ENCODE results near the gene S100A12.

S100A12 gene

GRCh38 chr1:153404768-153405167 lies 29.3 kb upstream of the S100A12 start:
- Histone ChIP-seq H3K4me3 (ENCODE audit: low read length) (no peak overlapping the region), H3K4me1 (ENCODE audit: control insufficient read depth, low read length) (no peaks in the 10 kb centered on the region), H3K4me2 (ENCODE audit: low read length) (no peak overlapping the region), H3K9me3 (ENCODE audit: control insufficient read depth, insufficient read depth, low read length) (no peaks in the 10 kb centered on the region), H3K27me3 (ENCODE audit: control insufficient read depth, low read length) (no peaks in the 10 kb centered on the region), H3K27ac (ENCODE audit: low read depth, low read length) (no peak overlapping the region), H3K79me2 (ENCODE audit: control insufficient read depth, low read length) (no peaks in the 10 kb centered on the region), H3K36me3 (ENCODE audit: control insufficient read depth, low read length) (no peaks in the 10 kb centered on the region), H3K9me2 (replicated peaks; ENCODE audit: control insufficient read depth, low read length) (no peaks in the 10 kb centered on the region), H3F3A (ENCODE audit: control insufficient read depth, insufficient read depth) (no peaks in the 10 kb centered on the region), H4K20me1 (ENCODE audit: control insufficient read depth, insufficient read depth, low read depth, low read length) (no peaks in the 10 kb centered on the region)
- TF ChIP-seq EZH2phosphoT487 (IDR thresholded peaks at IDR 0.05; ENCODE audit: borderline replicate concordance, low read length): no peak
- TF ChIP-seq CTCF (IDR thresholded peaks at IDR 0.05; ENCODE audit: low read depth, low read length, poor library complexity, severe bottlenecking): peak; percentile 66

- H3K4me1 ChIP-seq (ENCODE audit: control insufficient read depth, low read length): no peaks in the 10 kb centered on the region
- H4K20me1 ChIP-seq (ENCODE audit: control insufficient read depth, insufficient read depth, low read depth, low read length): no peaks in the 10 kb centered on the region
- no peaks in the 10 kb centered on the region for H3K9me2 ChIP-seq (replicated peaks; ENCODE audit: control insufficient read depth, low read length)
- TF ChIP-seq CTCF (IDR thresholded peaks at IDR 0.05; ENCODE audit: low read depth, low read length, poor library complexity, severe bottlenecking) (no peak), EZH2phosphoT487 (IDR thresholded peaks at IDR 0.05; ENCODE audit: borderline replicate concordance, low read length) (no peak)
- no peak overlapping the region for H3K27ac ChIP-seq (ENCODE audit: low read depth, low read length)
- H3K79me2 ChIP-seq (ENCODE audit: control insufficient read depth, low read length): no peaks in the 10 kb centered on the region
- H3K27me3 ChIP-seq (ENCODE audit: control insufficient read depth, low read length): no peaks in the 10 kb centered on the region
- H3K4me2 ChIP-seq (ENCODE audit: low read length): no peak overlapping the region
- no peaks in the 10 kb centered on the region for H3K9me3 ChIP-seq (ENCODE audit: control insufficient read depth, insufficient read depth, low read length)
- no peaks in the 10 kb centered on the region for H3K36me3 ChIP-seq (ENCODE audit: control insufficient read depth, low read length)
- H3F3A ChIP-seq (ENCODE audit: control insufficient read depth, insufficient read depth): no peaks in the 10 kb centered on the region
- no peak overlapping the region for H3K4me3 ChIP-seq (ENCODE audit: low read length)
Measured at GRCh38 chr1:153404086-153404635, 28.7 kb upstream of the S100A12 start.

GRCh38 chr1:153403421-153404085 lies 28.1 kb upstream of the S100A12 start:
- no peaks in the 10 kb centered on the region for H3K27me3 ChIP-seq (ENCODE audit: control insufficient read depth, low read length)
- no peaks in the 10 kb centered on the region for H4K20me1 ChIP-seq (ENCODE audit: control insufficient read depth, insufficient read depth, low read depth, low read length)
- no peaks in the 10 kb centered on the region for H3K4me1 ChIP-seq (ENCODE audit: control insufficient read depth, low read length)
- no peaks in the 10 kb centered on the region for H3K36me3 ChIP-seq (ENCODE audit: control insufficient read depth, low read length)
- H3K4me2 ChIP-seq (ENCODE audit: low read length): no peak overlapping the region
- no peaks in the 10 kb centered on the region for H3K79me2 ChIP-seq (ENCODE audit: control insufficient read depth, low read length)
- no peak overlapping the region for H3K4me3 ChIP-seq (ENCODE audit: low read length)
- no peaks in the 10 kb centered on the region for H3F3A ChIP-seq (ENCODE audit: control insufficient read depth, insufficient read depth)
- no peak overlapping the region for H3K27ac ChIP-seq (ENCODE audit: low read depth, low read length)
- H3K9me2 ChIP-seq (replicated peaks; ENCODE audit: control insufficient read depth, low read length): no peaks in the 10 kb centered on the region
- TF ChIP-seq EZH2phosphoT487 (IDR thresholded peaks at IDR 0.05; ENCODE audit: borderline replicate concordance, low read length): no peak
- no peak for TF ChIP-seq CTCF (IDR thresholded peaks at IDR 0.05; ENCODE audit: low read depth, low read length, poor library complexity, severe bottlenecking)
- no peaks in the 10 kb centered on the region for H3K9me3 ChIP-seq (ENCODE audit: control insufficient read depth, insufficient read depth, low read length)
